HEK293T (cell line): ENCODE data around the gene XAGE1B.

Experiments used
- ARNT ChIP-seq: fragments of 450-650 bp; IDR thresholded peaks from 2 replicates; pipeline ENCODE4 v1.6.1; 2017; ENCODE audit warnings: mild to moderate bottlenecking
- BHLHE40 ChIP-seq: fragments of 450-650 bp; IDR thresholded peaks from 2 replicates; pipeline ENCODE4 v1.6.1; 2016; ENCODE audit warnings: mild to moderate bottlenecking, moderate library complexity, borderline replicate concordance
- CTBP1 ChIP-seq: fragments of 450-650 bp; IDR thresholded peaks from 2 replicates; pipeline ENCODE4 v1.6.1; 2016; ENCODE audit warnings: borderline replicate concordance
- ELF4 ChIP-seq: fragments of 450-650 bp; IDR thresholded peaks from 2 replicates; pipeline ENCODE4 v1.6.1; 2017; ENCODE audit warnings: antibody characterized with exemption
- FOXA1 ChIP-seq: fragments of 450-650 bp; IDR thresholded peaks from 2 replicates; pipeline ENCODE4 v1.6.1; 2016; ENCODE audit warnings: mild to moderate bottlenecking
- FOXK2 ChIP-seq: fragments of 450-650 bp; IDR thresholded peaks from 2 replicates; pipeline ENCODE4 v1.6.1; 2016; ENCODE audit warnings: mild to moderate bottlenecking
- FOXM1 ChIP-seq: fragments of 450-650 bp; IDR thresholded peaks from 2 replicates; pipeline ENCODE4 v1.6.1; 2017; ENCODE audit warnings: mild to moderate bottlenecking, borderline replicate concordance
- HDGF ChIP-seq: fragments of 450-650 bp; IDR thresholded peaks from 2 replicates; pipeline ENCODE4 v1.6.1; 2017; ENCODE audit warnings: antibody characterized with exemption, borderline replicate concordance
- NFRKB ChIP-seq: fragments of 450-650 bp; IDR thresholded peaks from 2 replicates; pipeline ENCODE4 v1.6.1; 2016; ENCODE audit warnings: mild to moderate bottlenecking, moderate library complexity
- PKNOX1 ChIP-seq: fragments of 450-650 bp; IDR thresholded peaks from 2 replicates; pipeline ENCODE4 v1.6.1; 2016
- SP1 ChIP-seq: fragments of 450-650 bp; IDR thresholded peaks from 2 replicates; pipeline ENCODE4 v1.6.1; 2017
- SUZ12 ChIP-seq: fragments of 450-650 bp; IDR thresholded peaks from 2 replicates; pipeline ENCODE4 v1.6.1; 2016; ENCODE audit warnings: mild to moderate bottlenecking
- TARDBP ChIP-seq: fragments of 450-650 bp; IDR thresholded peaks from 2 replicates; pipeline ENCODE4 v1.6.1; 2016

GRCh38 chrX:52563105-52563504, 46.2 kb upstream of the XAGE1B start:
- TF ChIP-seq ELF4 (no peak), SUZ12 (no peak), CTBP1 (no peak), BHLHE40 (no peak), SP1 (no peak), NFRKB (no peak), FOXA1 (no peak), FOXM1 (no peak), FOXK2 (no peak), PKNOX1 (no peak), ARNT (no peak), TARDBP (no peak), HDGF (no peak)
